ENCODE measurements around the gene TCP1. TPM values are rescaled to one million over a fixed set of nuclear protein-coding genes. Genes with fewer than 3 reads are reported as not detected.
"Not testable (repeated sequence)": the region's sequence is repeated elsewhere in the genome, so short reads cannot be mapped to it uniquely, and the experiment has no call there.

Gene TCP1
- total and polyA plus RNA-seq, 2 donors (not counting 3 experiments of a cell fraction or from before 2014, with no cell fraction given) = 168 to 302 TPM

GRCh38 chr6:159817951-159818739 is 28.7 kb upstream of the TCP1 start:
- no peak for FAIRE-seq
- H3K4me1 ChIP-seq (ENCODE audit: control insufficient read depth, extremely low read depth, insufficient read depth, low read length) = no peaks in the 10 kb centered on the region
- ChIA-PET POLR2A (no interaction called here), CTCF (no interaction called here)
- dilution Hi-C loops (cut with MboI; ENCODE audit: extremely low pct_ligation_motif_present, low sequenced_read_pairs) (no loop called here), intact Hi-C loops (cut with micrococcal nuclease) (no loop called here)
- no peak overlapping the region for H3K27ac ChIP-seq (ENCODE audit: insufficient read depth, low read depth, low read length)
- H3K4me2 ChIP-seq (ENCODE audit: insufficient read depth, low read length) = no peak overlapping the region
- H3K4me3 ChIP-seq (replicated peaks in 1 of 3; ENCODE audit: insufficient read depth in 1 of 3, low read depth in 1 of 3, low read length in 3 of 3) = no peak overlapping the region
- no peaks in the 10 kb centered on the region for H3K9me1 ChIP-seq (replicated peaks; ENCODE audit: control insufficient read depth, extremely low read depth, insufficient read depth, low read length)
- DNase-seq (ENCODE audit: low read depth, low spot score) = no peak
- BruUV-seq (replicated peaks) = no TSS peak
- H3K27me3 ChIP-seq (ENCODE audit: control insufficient read depth in 2 of 2, insufficient read depth in 2 of 2, low read length in 2 of 2) = no peaks in the 10 kb centered on the region
- H4K20me1 ChIP-seq (replicated peaks; ENCODE audit: control insufficient read depth, extremely low read depth, insufficient read depth, low read length) = no peaks in the 10 kb centered on the region
- H3K36me3 ChIP-seq (ENCODE audit: control insufficient read depth in 2 of 2, extremely low read depth in 1 of 2, insufficient read depth in 2 of 2, low read length in 2 of 2) = no peaks in the 10 kb centered on the region
- H3K9ac ChIP-seq (replicated peaks; ENCODE audit: extremely low read depth, insufficient read depth, low read length) = no peak overlapping the region
- no peak overlapping the region for H2AFZ ChIP-seq (ENCODE audit: low read depth, low read length)
- H3K9me3 ChIP-seq (replicated peaks; ENCODE audit: control insufficient read depth, insufficient read depth, low read length) = no peaks in the 10 kb centered on the region
- no peaks in the 10 kb centered on the region for H3K79me2 ChIP-seq (ENCODE audit: control insufficient read depth, insufficient read depth, low read length)
- TF ChIP-seq FOS (IDR thresholded peaks at IDR 0.05; ENCODE audit: borderline replicate concordance, insufficient read depth, low read length) (no peak), MYC (IDR thresholded peaks at IDR 0.05; ENCODE audit: low read depth, low read length) (no peak), EZH2 (IDR thresholded peaks at IDR 0.05; ENCODE audit: borderline replicate concordance, low read depth, low read length, severe bottlenecking) (no peak), CTCF (IDR thresholded peaks at IDR 0.05; ENCODE audit: extremely low read depth in 1 of 2, insufficient read depth in 1 of 2, low read depth in 1 of 2, low read length in 2 of 2) (no peak)

DNA sequence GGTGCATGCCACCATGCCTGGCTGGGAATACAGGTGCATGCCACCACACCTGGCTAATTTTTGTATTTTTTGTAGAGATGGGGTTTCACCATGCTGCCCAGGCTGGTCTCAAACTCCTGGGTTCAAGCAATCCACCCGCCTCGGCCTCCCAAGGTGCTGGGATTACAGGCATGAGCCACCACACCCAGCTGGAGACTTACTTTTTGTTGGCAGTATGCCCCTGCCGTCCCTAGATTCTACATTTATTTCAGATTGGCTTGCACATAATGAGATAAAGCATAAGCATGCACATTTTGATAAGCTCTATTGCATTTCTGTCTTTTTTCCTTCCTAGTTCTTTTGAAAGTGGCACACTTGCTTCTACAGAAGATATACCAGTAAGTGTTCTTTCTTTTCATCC is 27.4 kb upstream of the TCP1 start:
- H3K9me1 ChIP-seq (replicated peaks; ENCODE audit: control insufficient read depth, extremely low read depth, insufficient read depth, low read length); POLR2A ChIA-PET; intact Hi-C loops (cut with micrococcal nuclease); H3K4me1 ChIP-seq (ENCODE audit: control insufficient read depth, extremely low read depth, insufficient read depth, low read length); H3K36me3 ChIP-seq (ENCODE audit: control insufficient read depth in 2 of 2, extremely low read depth in 1 of 2, insufficient read depth in 2 of 2, low read length in 2 of 2); H3K27me3 ChIP-seq (ENCODE audit: control insufficient read depth in 2 of 2, insufficient read depth in 2 of 2, low read length in 2 of 2); H3K4me2 ChIP-seq (ENCODE audit: insufficient read depth, low read length); H3K9me3 ChIP-seq (replicated peaks; ENCODE audit: control insufficient read depth, insufficient read depth, low read length); H3K9ac ChIP-seq (replicated peaks; ENCODE audit: extremely low read depth, insufficient read depth, low read length); H3K79me2 ChIP-seq (ENCODE audit: control insufficient read depth, insufficient read depth, low read length); H4K20me1 ChIP-seq (replicated peaks; ENCODE audit: control insufficient read depth, extremely low read depth, insufficient read depth, low read length); CTCF ChIA-PET; H3K27ac ChIP-seq (ENCODE audit: insufficient read depth, low read depth, low read length); dilution Hi-C loops (cut with MboI; ENCODE audit: extremely low pct_ligation_motif_present, low sequenced_read_pairs); H2AFZ ChIP-seq (ENCODE audit: low read depth, low read length); BruUV-seq (replicated peaks); DNase-seq (ENCODE audit: low read depth, low spot score); H3K4me3 ChIP-seq (replicated peaks in 1 of 3; ENCODE audit: insufficient read depth in 1 of 3, low read depth in 1 of 3, low read length in 3 of 3); FAIRE-seq: not testable (repeated sequence)
